Measurements from ENCODE around the gene INTS1. TPM values are rescaled to one million over a fixed set of nuclear protein-coding genes. Genes with fewer than 3 reads are reported as not detected.

Gene INTS1
- total and polyA plus RNA-seq, 2 experiments from 2014 or later = 35.1 to 111 TPM

GRCh38 chr7:1539181-1539881 is 35.1 kb upstream of the INTS1 start (continued):
- no peak for TF ChIP-seq ZNF462 (CRISPR knock-in tag; IDR thresholded peaks at IDR 0.05)
- no peak for TF ChIP-seq EZH2 (IDR thresholded peaks at IDR 0.05; ENCODE audit: low read depth, unreplicated experiment)
- no peak for TF ChIP-seq ZNF114 (CRISPR knock-in tag; IDR thresholded peaks at IDR 0.05)
- no peak for TF ChIP-seq ETS1 (IDR thresholded peaks at IDR 0.05)
- TF ChIP-seq REST (IDR thresholded peaks at IDR 0.05; ENCODE audit: unreplicated experiment) = no peak
- no peak for TF ChIP-seq EZH2phosphoT487 (IDR thresholded peaks at IDR 0.05; ENCODE audit: unreplicated experiment)
- TF ChIP-seq CREB1 (CRISPR knock-in tag; IDR thresholded peaks at IDR 0.05; ENCODE audit: low read depth) = no peak
- TF ChIP-seq POLR2AphosphoS5 (IDR thresholded peaks at IDR 0.05; ENCODE audit: low read depth) = no peak

Measured in GM23338 (cell line).